Hepatocyte (in vitro differentiated cells): ENCODE data around the gene CXCR5.

ENCODE experiments used
- CTCF ChIP-seq: fragments of 200-600 bp; sonication (generic); IDR thresholded peaks from 2 replicates; pipeline ENCODE4 v1.5.1; 2016; ENCODE audit warnings: antibody characterized with exemption, mild to moderate bottlenecking; ENCODE audit not compliant: poor library complexity
- EZH2 ChIP-seq: fragments of 200-600 bp; sonication (generic); IDR thresholded peaks from 2 replicates; pipeline ENCODE4 v1.6.1; 2016; ENCODE audit warnings: antibody characterized with exemption, mild to moderate bottlenecking, borderline replicate concordance

DNA sequence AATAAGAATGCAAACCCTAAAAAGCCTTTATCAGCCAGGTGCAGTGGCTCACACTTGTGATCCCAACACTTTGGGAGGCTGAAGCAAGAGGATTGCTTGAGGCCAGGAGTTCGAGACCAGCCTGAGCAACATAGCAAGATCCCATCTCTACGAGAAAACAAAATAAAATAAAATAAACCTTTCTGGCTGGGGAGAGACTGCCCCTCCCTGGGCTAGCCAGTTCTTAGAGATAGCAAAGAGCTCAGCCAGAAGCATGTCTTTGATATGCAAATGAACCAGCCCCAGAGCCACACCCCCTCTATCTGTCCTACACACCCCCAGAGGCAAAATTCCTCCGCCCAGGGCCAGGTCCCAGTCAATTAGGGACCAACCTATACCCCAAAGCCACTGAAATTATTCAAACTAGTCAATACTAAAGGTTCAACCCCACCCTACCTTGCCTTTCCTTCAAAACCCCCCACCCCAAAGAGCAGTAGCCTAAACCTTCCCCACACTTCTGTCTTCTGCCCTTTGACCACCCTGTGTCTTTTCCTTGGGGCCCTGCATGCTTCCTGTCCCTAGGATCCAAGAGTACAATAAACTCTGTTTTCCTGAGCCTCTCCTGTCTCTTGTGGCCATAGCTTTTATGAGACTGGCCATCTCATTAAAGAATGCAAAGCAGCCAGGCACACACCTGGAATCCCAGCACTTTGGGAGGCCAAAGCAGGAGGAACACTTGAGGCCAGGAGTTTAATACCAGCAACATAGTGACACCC is 37.3 kb upstream of the CXCR5 start:
- TF ChIP-seq CTCF (no peak), EZH2 (no peak)
